ENCODE results near the gene MRPL52. TPM values are rescaled to one million over a fixed set of nuclear protein-coding genes. Genes with fewer than 3 reads are reported as not detected.

The MRPL52 gene
- total and polyA plus RNA-seq, 2 of the 13 experiments (the other 11 are each of a cell fraction or from before 2014, with no cell fraction given) = 118 to 329 TPM

GRCh38 chr14:22875748-22876319 lies 46.1 kb downstream of the MRPL52 start:
- no peak for ATAC-seq
- Histone ChIP-seq H3K27ac (ENCODE audit: extremely low read length, insufficient read depth, low read length) (no peak overlapping the region), H3K27me3 (ENCODE audit: control insufficient read depth in 1 of 2, insufficient read depth in 2 of 2, low read length in 2 of 2) (no peaks in the 10 kb centered on the region; a peak in 1 of 5 replicates), H3K36me3 (replicated peaks in 1 of 2; ENCODE audit: control insufficient read depth in 1 of 2, insufficient read depth in 2 of 2, low read length in 2 of 2) (peaks cover 14% of the 10 kb centered on the region in 2 experiments; a peak in 4 of 5 replicates), H2AFZ (ENCODE audit: low read length) (no peak overlapping the region), H3K9me3 (ENCODE audit: low read length) (no peaks in the 10 kb centered on the region), H3K79me2 (ENCODE audit: insufficient read depth, low read length) (no peaks in the 10 kb centered on the region), H3K4me1 (ENCODE audit: insufficient read depth, low read length) (peaks cover 27% of the 10 kb centered on the region), H3K9ac (ENCODE audit: insufficient read depth, low read depth, low read length) (no peak overlapping the region), H4K20me1 (ENCODE audit: insufficient read depth, low read length) (no peaks in the 10 kb centered on the region; the same call in 1 of the 2 replicates), H3K4me2 (ENCODE audit: low read depth, low read length) (no peak overlapping the region), H3K4me3 (replicated peaks in 1 of 3; ENCODE audit: insufficient read depth in 1 of 3, low read depth in 2 of 3, low read length in 3 of 3) (no peak overlapping the region)
- BruUV-seq (replicated peaks) = no TSS peak
- CTCF ChIA-PET (ENCODE audit: low intra/inter-chr PET ratio, low total read pairs) = no interaction called here
- no peak for FAIRE-seq
- POLR2A ChIA-PET = no interaction called here
- DNase-seq (ENCODE audit: low spot score) = no peak
- intact Hi-C loops (cut with micrococcal nuclease; ENCODE audit: unreplicated experiment) (no loop called here), in situ Hi-C loops (cut with HindIII; ENCODE audit: extremely low pct_ligation_motif_present, low pct_unique_long_range_greater_than_20kb) (no loop called here)
- 96% methylated on average over 20 of the region's 20 CpGs for WGBS (ENCODE audit: low lambda C conversion rate)
- TF ChIP-seq RBFOX2 (IDR thresholded peaks at IDR 0.05; ENCODE audit: low read depth, low read length) (peak; percentile 39; the same call in 1 of the 2 replicates), HES4 (CRISPR knock-in tag; IDR thresholded peaks at IDR 0.05; ENCODE audit: borderline replicate concordance) (0 out of 2 replicates have a peak, but pooled peaks have one; percentile 39), ZNF670 (CRISPR knock-in tag; IDR thresholded peaks at IDR 0.05; ENCODE audit: borderline replicate concordance) (no peak), MXD1 (CRISPR knock-in tag; IDR thresholded peaks at IDR 0.05) (0 out of 2 replicates have a peak, but pooled peaks have one; percentile 15), POLR2G (IDR thresholded peaks at IDR 0.05; ENCODE audit: low read depth, low read length) (no peak), ZBTB38 (CRISPR knock-in tag; IDR thresholded peaks at IDR 0.05) (no peak), MXD3 (CRISPR knock-in tag; IDR thresholded peaks at IDR 0.05) (0 out of 2 replicates have a peak, but pooled peaks have one; percentile 18), EP300 (IDR thresholded peaks at IDR 0.05; ENCODE audit: low read depth in 2 of 2, low read length in 2 of 2) (no peak), EP300 (CRISPR knock-in tag; IDR thresholded peaks at IDR 0.05; ENCODE audit: borderline replicate concordance) (0 out of 2 replicates have a peak, but pooled peaks have one; percentile 7), LCORL (IDR thresholded peaks at IDR 0.05) (no peak), LCORL (CRISPR knock-in tag; IDR thresholded peaks at IDR 0.05) (no peak), ZNF776 (CRISPR knock-in tag; IDR thresholded peaks at IDR 0.05) (peak; percentile 30; the same call in 1 of the 2 replicates), ZNF143 (CRISPR knock-in tag; IDR thresholded peaks at IDR 0.05) (no peak), ZEB1 (IDR thresholded peaks at IDR 0.05; ENCODE audit: insufficient replicate concordance, low read depth) (no peak), ZNF749 (CRISPR knock-in tag; IDR thresholded peaks at IDR 0.05; ENCODE audit: borderline replicate concordance) (no peak), HNRNPL (IDR thresholded peaks at IDR 0.05; ENCODE audit: low read depth, low read length) (0 out of 2 replicates have a peak, but pooled peaks have one; percentile 2), ZBTB7A (CRISPR knock-in tag; IDR thresholded peaks at IDR 0.05) (peak; percentile 63; the same call in 1 of the 2 replicates), NFYC (CRISPR knock-in tag; IDR thresholded peaks at IDR 0.05) (no peak)

Data from HepG2 (cell line).